Keratinocyte (primary cell): Measurements from ENCODE around the gene TOPORS. TPM values are rescaled to one million over a fixed set of nuclear protein-coding genes. Genes with fewer than 3 reads are reported as not detected.

Experiments
- DNase-seq: peaks from one replicate; pipeline ENCODE4 v3.0.0-alpha.2; 2011; ENCODE audit warnings: low read depth, missing footprints, low spot score
- FAIRE-seq: peaks from 2 replicates; lab custom pipeline; 2011; peaks lifted over from hg19 to GRCh38; lab: Jason Lieb, UNC
- H2AFZ ChIP-seq: 2 replicates; pipeline ENCODE4 v1.6.0; 2012; ENCODE audit warnings: low read length, control low read depth, inconsistent platforms; ENCODE audit not compliant: control insufficient read depth
- H3K27ac ChIP-seq: 2 replicates; pipeline ENCODE4 v1.5.1; 2011; ENCODE audit warnings: low read length; ENCODE audit not compliant: control insufficient read depth, insufficient read depth
- H3K27me3 ChIP-seq: 3 replicates; pipeline ENCODE4 v1.6.0; 2011; ENCODE audit warnings: low read length; ENCODE audit not compliant: control insufficient read depth, insufficient read depth; ENCODE audit errors: extremely low read depth
- H3K36me3 ChIP-seq, 2 experiments: 2 replicates in 1 of 2; 3 replicates in 1 of 2; pipeline ENCODE4 v1.5.1; 2011; ENCODE audit warnings: low read length in 2 of 2, mild to moderate bottlenecking in 1 of 2; ENCODE audit not compliant: control insufficient read depth in 2 of 2, insufficient read depth in 2 of 2; ENCODE audit errors: extremely low read depth in 1 of 2
- H3K4me1 ChIP-seq: 3 replicates; pipeline ENCODE4 v1.5.1; 2011; ENCODE audit warnings: low read length; ENCODE audit not compliant: control insufficient read depth, insufficient read depth; ENCODE audit errors: extremely low read depth
- H3K4me2 ChIP-seq: 3 replicates; pipeline ENCODE4 v1.6.0; 2011; ENCODE audit warnings: low read depth, low read length; ENCODE audit not compliant: control insufficient read depth, insufficient read depth; ENCODE audit errors: extremely low read depth
- H3K4me3 ChIP-seq, 3 experiments: fragments of 200-600 bp in 1 of 3; sonication (generic) in 1 of 3; 2 replicates in 2 of 3; 3 replicates in 1 of 3; pipeline ENCODE4 v1.5.1; 2011 to 2016; ENCODE audit warnings: low read length in 3 of 3, mild to moderate bottlenecking in 3 of 3, control low read depth in 2 of 3, inconsistent platforms in 1 of 3, low read depth in 1 of 3, mixed read lengths in 1 of 3, mixed run types in 1 of 3, moderate library complexity in 1 of 3; ENCODE audit not compliant: control insufficient read depth in 2 of 3, insufficient read depth in 2 of 3; ENCODE audit errors: extremely low read depth in 1 of 3
- H3K79me2 ChIP-seq: 2 replicates; pipeline ENCODE4 v1.6.0; 2012; ENCODE audit warnings: low read length; ENCODE audit not compliant: control insufficient read depth, insufficient read depth
- H3K9ac ChIP-seq: 3 replicates; pipeline ENCODE4 v1.6.0; 2011; ENCODE audit warnings: low read length; ENCODE audit not compliant: control insufficient read depth, insufficient read depth; ENCODE audit errors: extremely low read depth
- H3K9me1 ChIP-seq: 3 replicates; pipeline ENCODE4 v1.6.0; 2011; ENCODE audit warnings: low read length; ENCODE audit not compliant: control insufficient read depth, insufficient read depth; ENCODE audit errors: extremely low read depth
- H3K9me3 ChIP-seq: 2 replicates; pipeline ENCODE4 v1.5.1; 2012; ENCODE audit warnings: low read depth, low read length; ENCODE audit not compliant: control insufficient read depth
- H4K20me1 ChIP-seq: 3 replicates; pipeline ENCODE4 v1.6.0; 2011; ENCODE audit warnings: low read length; ENCODE audit not compliant: control insufficient read depth, insufficient read depth; ENCODE audit errors: extremely low read depth
- CTCF ChIP-seq, 3 experiments: IDR thresholded peaks in 1 of 3; conservative IDR thresholded peaks in 1 of 3; optimal IDR thresholded peaks in 1 of 3; 2 replicates in 2 of 3; 3 replicates in 1 of 3; pipeline versions ENCODE3 to v1.5.1; 2011; ENCODE audit warnings: low read length in 3 of 3, mild to moderate bottlenecking in 3 of 3, moderate library complexity in 2 of 3, control low read depth in 1 of 3, inconsistent platforms in 1 of 3; ENCODE audit not compliant: insufficient read depth in 2 of 3; ENCODE audit errors: extremely low read depth in 1 of 3
- EZH2 ChIP-seq: IDR thresholded peaks from one replicate; pipeline ENCODE4 v1.6.1; 2012; ENCODE audit warnings: inconsistent platforms, mild to moderate bottlenecking, low read length, moderate library complexity
- dilution Hi-C: fragments of 300-500 bp; cut with MboI; formaldehyde crosslinking; loops from one replicate; pipeline ENCODE4 v1.7.0; 2020; ENCODE audit warnings: low sequenced_read_pairs; ENCODE audit not compliant: extremely low pct_ligation_motif_present
- polyA plus RNA-seq, 5 experiments: library from polyadenylated mRNA; depleted of rRNA in 3 of 5; stranded (reverse) in 3 of 5; stranded (forward) in 1 of 5; unstranded in 1 of 5; fragments of >200 nt; gene quantifications; 1 replicate in 1 of 5; 2 replicates in 3 of 5; 3 replicates in 1 of 5; pipeline versions ENCODE4 v1.2.1 to v1.2.3, GENCODE V29; 2011 to 2012; ENCODE audit warnings: missing spikeins in 2 of 5, low read depth in 1 of 5, low replicate concordance in 1 of 5

The TOPORS gene
- polyA plus RNA-seq, 1 donor (not counting 4 experiments of a cell fraction or from before 2014, with no cell fraction given): 17.1 TPM

GRCh38 chr9:32545884-32546283 lies 6.5 kb downstream of the TOPORS start:
- TF ChIP-seq EZH2: no peak
- no peak for TF ChIP-seq CTCF (optimal IDR thresholded peaks at IDR 0.05 in 1 of 3, IDR thresholded peaks at IDR 0.05 in 1 of 3, conservative IDR thresholded peaks at IDR 0.05 in 1 of 3; ENCODE audit: extremely low read depth in 1 of 3, insufficient read depth in 2 of 3, low read length in 3 of 3)

GRCh38 chr9:32543047-32543446 lies 9.3 kb downstream of the TOPORS start:
- Histone ChIP-seq H3K9ac (no peak overlapping the region), H3K79me2 (peaks cover 46% of the 10 kb centered on the region), H3K4me3 (no peak overlapping the region), H3K4me2 (no peak overlapping the region), H4K20me1 (no peaks in the 10 kb centered on the region), H3K4me1 (peaks cover under 1% of the 10 kb centered on the region), H2AFZ (no peak overlapping the region), H3K27me3 (no peaks in the 10 kb centered on the region), H3K9me1 (no peaks in the 10 kb centered on the region), H3K36me3 (peaks cover 9 to 18% of the 10 kb centered on the region in 2 experiments), H3K27ac (no peak overlapping the region), H3K9me3 (no peaks in the 10 kb centered on the region)
- peak; percentile 49 for FAIRE-seq
- dilution Hi-C loops: no loop called here
- TF ChIP-seq CTCF (optimal IDR thresholded peaks at IDR 0.05 in 1 of 3, IDR thresholded peaks at IDR 0.05 in 1 of 3, conservative IDR thresholded peaks at IDR 0.05 in 1 of 3; ENCODE audit: extremely low read depth in 1 of 3, insufficient read depth in 2 of 3, low read length in 3 of 3) (no peak), EZH2 (no peak)
- DNase-seq: no peak

More at GRCh38 chr9:32545884-32546283, 6.5 kb downstream of the TOPORS start:
- no peaks in the 10 kb centered on the region for H3K9me3 ChIP-seq
- H3K27ac ChIP-seq: no peak overlapping the region
- peaks cover 6% of the 10 kb centered on the region for H3K4me1 ChIP-seq
- H3K9ac ChIP-seq: no peak overlapping the region
- dilution Hi-C loops: no loop called here
- peaks cover 10 to 18% of the 10 kb centered on the region in 2 experiments for H3K36me3 ChIP-seq
- no peaks in the 10 kb centered on the region for H3K9me1 ChIP-seq
- FAIRE-seq (no peak), DNase-seq (no peak)
- H3K4me3 ChIP-seq: no peak overlapping the region
- peaks cover 3% of the 10 kb centered on the region for H4K20me1 ChIP-seq
- H3K79me2 ChIP-seq: peaks cover 74% of the 10 kb centered on the region
- no peak overlapping the region for H3K4me2 ChIP-seq
- no peaks in the 10 kb centered on the region for H3K27me3 ChIP-seq
- no peak overlapping the region for H2AFZ ChIP-seq
